Measurements from ENCODE around the gene EPB41L1. TPM values are rescaled to one million over a fixed set of nuclear protein-coding genes. Genes with fewer than 3 reads are reported as not detected.

Gene EPB41L1
- total RNA-seq, 2 donors from 2014 or later = 17.5 to 18.1 TPM

DNA sequence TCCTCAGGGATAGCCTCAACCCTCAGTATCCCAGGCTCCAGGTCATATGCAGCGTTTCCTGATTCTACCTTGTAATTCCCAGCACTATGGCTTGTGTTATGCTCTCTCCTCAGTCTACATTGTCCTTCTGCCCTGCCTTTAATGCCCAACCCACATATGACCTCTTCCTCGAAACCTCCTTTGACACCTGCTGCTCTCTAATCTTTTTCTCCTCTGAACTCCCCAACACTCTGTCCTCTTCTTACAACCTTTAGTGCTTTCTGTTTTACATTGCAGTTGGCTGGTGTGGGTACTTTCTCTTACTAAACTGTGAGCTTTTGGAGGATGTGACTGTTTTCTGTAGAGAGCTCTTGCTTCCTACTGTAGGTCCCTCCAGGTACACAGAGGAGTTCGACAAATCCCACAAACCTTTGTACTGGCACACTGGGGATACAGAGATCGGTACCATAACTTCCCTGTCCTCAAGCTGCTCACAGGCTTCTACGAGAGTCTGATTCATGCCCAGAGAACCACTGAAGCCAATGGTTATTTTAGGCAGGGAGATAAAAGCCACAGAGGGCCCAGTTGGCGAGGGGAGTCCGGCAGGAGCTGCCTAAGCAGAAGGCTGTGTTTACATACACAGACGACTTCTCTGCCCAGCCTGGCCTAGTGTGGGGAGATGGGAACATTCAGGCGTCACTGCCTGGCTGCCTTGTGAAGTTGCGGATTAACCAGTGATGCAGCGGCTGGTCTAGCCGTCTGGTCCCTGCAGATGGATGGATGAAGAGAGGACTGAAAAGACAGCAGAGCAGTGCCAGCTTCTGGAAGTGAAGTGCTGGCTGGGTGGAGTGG lies 8.4 kb upstream of the EPB41L1 start:
- peak overlapping the region; percentile 77 to 82 for H3K27ac ChIP-seq
- TF ChIP-seq, protein P1, sequence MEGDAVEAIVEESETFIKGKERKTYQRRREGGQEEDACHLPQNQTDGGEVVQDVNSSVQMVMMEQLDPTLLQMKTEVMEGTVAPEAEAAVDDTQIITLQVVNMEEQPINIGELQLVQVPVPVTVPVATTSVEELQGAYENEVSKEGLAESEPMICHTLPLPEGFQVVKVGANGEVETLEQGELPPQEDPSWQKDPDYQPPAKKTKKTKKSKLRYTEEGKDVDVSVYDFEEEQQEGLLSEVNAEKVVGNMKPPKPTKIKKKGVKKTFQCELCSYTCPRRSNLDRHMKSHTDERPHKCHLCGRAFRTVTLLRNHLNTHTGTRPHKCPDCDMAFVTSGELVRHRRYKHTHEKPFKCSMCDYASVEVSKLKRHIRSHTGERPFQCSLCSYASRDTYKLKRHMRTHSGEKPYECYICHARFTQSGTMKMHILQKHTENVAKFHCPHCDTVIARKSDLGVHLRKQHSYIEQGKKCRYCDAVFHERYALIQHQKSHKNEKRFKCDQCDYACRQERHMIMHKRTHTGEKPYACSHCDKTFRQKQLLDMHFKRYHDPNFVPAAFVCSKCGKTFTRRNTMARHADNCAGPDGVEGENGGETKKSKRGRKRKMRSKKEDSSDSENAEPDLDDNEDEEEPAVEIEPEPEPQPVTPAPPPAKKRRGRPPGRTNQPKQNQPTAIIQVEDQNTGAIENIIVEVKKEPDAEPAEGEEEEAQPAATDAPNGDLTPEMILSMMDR (IDR thresholded peaks at IDR 0.05) = no peak
- peaks cover 0 to 45% of the 10 kb centered on the region in 2 donors for H3K4me1 ChIP-seq
- H3K9me3 ChIP-seq = no peaks in the 10 kb centered on the region
- no peak for DNase-seq (ENCODE audit: low spot score)
- no peaks in the 10 kb centered on the region for H3K36me3 ChIP-seq
- H3K27me3 ChIP-seq = no peaks in the 10 kb centered on the region
- no peak overlapping the region for H3K4me3 ChIP-seq

DNA sequence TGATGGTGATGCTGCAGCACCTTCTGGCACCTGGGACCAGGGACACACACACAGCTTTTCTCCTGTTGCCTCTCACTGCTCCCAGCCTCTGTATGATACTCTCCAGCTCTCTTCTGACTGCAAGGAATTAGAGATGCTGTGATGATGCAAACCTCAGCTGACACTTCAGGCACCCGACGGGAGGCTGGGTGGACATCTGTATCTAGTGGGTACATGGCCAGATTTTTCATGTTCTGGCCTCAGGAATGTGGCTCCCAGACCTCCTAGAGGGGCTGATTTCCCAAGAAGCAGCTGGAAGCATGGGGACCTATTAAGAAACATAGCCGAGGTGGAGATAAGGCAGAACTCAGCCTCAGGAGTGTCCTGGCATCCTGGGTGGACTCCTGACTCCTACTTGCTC lies 6.8 kb upstream of the EPB41L1 start:
- no peak for DNase-seq (ENCODE audit: low spot score)
- TF ChIP-seq, protein P1 (IDR thresholded peaks at IDR 0.05) = no peak
- peak overlapping the region in 1 of 2 donors; percentile 3 for H3K27ac ChIP-seq
- no peaks in the 10 kb centered on the region for H3K27me3 ChIP-seq
- H3K4me1 ChIP-seq = peaks cover 0 to 45% of the 10 kb centered on the region in 2 donors
- H3K4me3 ChIP-seq = no peak overlapping the region
- no peaks in the 10 kb centered on the region for H3K9me3 ChIP-seq
- no peaks in the 10 kb centered on the region for H3K36me3 ChIP-seq

- H3K36me3 ChIP-seq = no peaks in the 10 kb centered on the region
- no peaks in the 10 kb centered on the region for H3K27me3 ChIP-seq
- H3K4me3 ChIP-seq = no peak overlapping the region
- no peak for DNase-seq (ENCODE audit: low spot score)
- no peak overlapping the region for H3K27ac ChIP-seq
- H3K4me1 ChIP-seq = peaks cover 0 to 44% of the 10 kb centered on the region in 2 donors
- H3K9me3 ChIP-seq = no peaks in the 10 kb centered on the region
- TF ChIP-seq, protein P1 (IDR thresholded peaks at IDR 0.05) = no peak
These were observed 6.1 kb upstream of the EPB41L1 start for GRCh38 chr20:36148439-36148838.

DNA sequence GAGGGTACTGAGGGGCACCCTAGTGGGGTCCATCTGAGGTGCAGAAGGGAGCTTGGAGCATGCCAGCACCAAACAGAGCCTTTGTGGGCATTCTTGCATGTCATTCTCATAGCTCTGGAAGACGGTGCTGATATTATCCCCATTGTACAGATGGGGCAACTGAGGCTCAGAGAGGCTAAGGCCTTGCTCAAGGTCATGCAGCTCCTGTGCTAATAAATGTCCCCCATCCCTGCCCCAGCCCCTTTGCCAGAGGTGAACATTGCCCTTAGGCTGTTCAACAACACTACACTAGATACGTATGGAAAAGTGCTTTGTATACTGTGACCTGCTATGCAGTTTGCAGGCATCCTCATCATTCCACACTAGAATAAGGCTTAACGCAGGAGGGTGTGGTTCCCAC lies 5.5 kb upstream of the EPB41L1 start:
- no peaks in the 10 kb centered on the region for H3K9me3 ChIP-seq
- H3K4me1 ChIP-seq = peaks cover 0 to 49% of the 10 kb centered on the region in 2 donors
- H3K27ac ChIP-seq = peak overlapping the region; percentile 23 to 54

GRCh38 chr20:36149469-36149868 lies 5.1 kb upstream of the EPB41L1 start:
- H3K9me3 ChIP-seq = no peaks in the 10 kb centered on the region
- H3K27me3 ChIP-seq = no peaks in the 10 kb centered on the region
- no peak overlapping the region for H3K4me3 ChIP-seq
- TF ChIP-seq, protein P1 (IDR thresholded peaks at IDR 0.05) = no peak
- no peak for DNase-seq (ENCODE audit: low spot score)
- H3K36me3 ChIP-seq = no peaks in the 10 kb centered on the region
- peak overlapping the region; percentile 23 to 54 for H3K27ac ChIP-seq
- H3K4me1 ChIP-seq = peaks cover 0 to 50% of the 10 kb centered on the region in 2 donors

More for the DNA sequence above, 5.5 kb upstream of the EPB41L1 start:
- Histone ChIP-seq H3K4me3 (no peak overlapping the region), H3K27me3 (no peaks in the 10 kb centered on the region), H3K36me3 (no peaks in the 10 kb centered on the region)
- DNase-seq (ENCODE audit: low spot score) = no peak
- TF ChIP-seq, protein P1 (IDR thresholded peaks at IDR 0.05) = no peak
